Testis (tissue), 3 donors: ENCODE results near the gene EPB41L2. TPM values are rescaled to one million over a fixed set of nuclear protein-coding genes. Genes with fewer than 3 reads are reported as not detected.

ENCODE experiments used
- DNase-seq: peaks from one replicate; pipeline ENCODE4 v3.0.0-alpha.2; 2019
- H3K27ac ChIP-seq, 2 donors: fragments of 200-600 bp; sonication (generic); one replicate each; pipeline ENCODE4 v1.5.1; 2019
- H3K27me3 ChIP-seq: fragments of 200-600 bp; sonication (generic); one replicate; pipeline ENCODE4 v1.5.1; 2019
- H3K36me3 ChIP-seq: fragments of 200-600 bp; sonication (generic); one replicate; pipeline ENCODE4 v1.5.1; 2017; ENCODE audit warnings: low read depth; ENCODE audit errors: missing control alignments
- H3K4me1 ChIP-seq: fragments of 200-600 bp; sonication (generic); one replicate; pipeline ENCODE4 v1.5.1; 2019
- H3K4me3 ChIP-seq, 2 donors: fragments of 200-600 bp; sonication (generic); one replicate each; pipeline ENCODE4 v1.5.1; 2017 to 2019
- H3K9me3 ChIP-seq: fragments of 200-600 bp; sonication (generic); one replicate; pipeline ENCODE4 v1.5.1; 2017
- POLR2A ChIP-seq: fragments of 450-650 bp; IDR thresholded peaks from one replicate; pipeline ENCODE4 v1.6.1; 2017; ENCODE audit warnings: antibody characterized with exemption, mild to moderate bottlenecking, moderate library complexity
- WGBS, 2 donors: methylation state at CpG; one replicate each; pipeline ENCODE4 v1.1.5; 2018; 5-methylcytosine and 5-hydroxymethylcytosine counted together
- intact Hi-C: fragments of 100-400 bp; cut with DNase I; formaldehyde crosslinking; loops from one replicate; pipeline ENCODE4 v1.15.1; 2023; ENCODE audit warnings: low total_unique reads
- polyA plus RNA-seq: library from polyadenylated mRNA; stranded (reverse); fragments of 350-450 nt; fragmentation: Illumina TruSeq; extraction: RNeasy Lipid Tissue Mini Kit (QIAGEN cat#74804); gene quantifications from one replicate; pipeline ENCODE4 v1.2.3, GENCODE V29; 2014; ENCODE audit warnings: low read depth, low replicate concordance; ENCODE audit not compliant: insufficient read depth
- total RNA-seq, 2 donors: library from RNA; depleted of rRNA; stranded (reverse); fragments of >200 nt; gene quantifications; one replicate each; pipeline ENCODE4 v1.2.3, GENCODE V29; 2016
- TF ChIP-seq, protein P1 (sequence below), 3 experiments: fragments of 450-650 bp in 2 of 3; fragments of 200-600 bp in 1 of 3; sonication (generic) in 1 of 3; IDR thresholded peaks; one replicate each; pipeline ENCODE4 v1.5.1; 2016 to 2019; ENCODE audit warnings: antibody characterized with exemption in 3 of 3, mild to moderate bottlenecking in 2 of 3, moderate library complexity in 1 of 3

EPB41L2 gene
- total and polyA plus RNA-seq, 3 donors from 2014 or later = 131 to 206 (median 139) TPM

- Histone ChIP-seq H3K9me3 (no peaks in the 10 kb centered on the region), H3K36me3 (no peaks in the 10 kb centered on the region), H3K27ac (no peak overlapping the region), H3K4me3 (no peak overlapping the region), H3K4me1 (no peaks in the 10 kb centered on the region), H3K27me3 (no peaks in the 10 kb centered on the region)
- no peak for DNase-seq
- no peak for TF ChIP-seq POLR2A
- TF ChIP-seq, protein P1, sequence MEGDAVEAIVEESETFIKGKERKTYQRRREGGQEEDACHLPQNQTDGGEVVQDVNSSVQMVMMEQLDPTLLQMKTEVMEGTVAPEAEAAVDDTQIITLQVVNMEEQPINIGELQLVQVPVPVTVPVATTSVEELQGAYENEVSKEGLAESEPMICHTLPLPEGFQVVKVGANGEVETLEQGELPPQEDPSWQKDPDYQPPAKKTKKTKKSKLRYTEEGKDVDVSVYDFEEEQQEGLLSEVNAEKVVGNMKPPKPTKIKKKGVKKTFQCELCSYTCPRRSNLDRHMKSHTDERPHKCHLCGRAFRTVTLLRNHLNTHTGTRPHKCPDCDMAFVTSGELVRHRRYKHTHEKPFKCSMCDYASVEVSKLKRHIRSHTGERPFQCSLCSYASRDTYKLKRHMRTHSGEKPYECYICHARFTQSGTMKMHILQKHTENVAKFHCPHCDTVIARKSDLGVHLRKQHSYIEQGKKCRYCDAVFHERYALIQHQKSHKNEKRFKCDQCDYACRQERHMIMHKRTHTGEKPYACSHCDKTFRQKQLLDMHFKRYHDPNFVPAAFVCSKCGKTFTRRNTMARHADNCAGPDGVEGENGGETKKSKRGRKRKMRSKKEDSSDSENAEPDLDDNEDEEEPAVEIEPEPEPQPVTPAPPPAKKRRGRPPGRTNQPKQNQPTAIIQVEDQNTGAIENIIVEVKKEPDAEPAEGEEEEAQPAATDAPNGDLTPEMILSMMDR (IDR thresholded peaks at IDR 0.05) = no peak
- intact Hi-C loops = no loop called here
- WGBS, 2 donors = 97% methylated on average over 4 of the region's 4 CpGs
Observed at GRCh38 chr6:130865793-130866192, 197.3 kb downstream of the EPB41L2 start.

DNA sequence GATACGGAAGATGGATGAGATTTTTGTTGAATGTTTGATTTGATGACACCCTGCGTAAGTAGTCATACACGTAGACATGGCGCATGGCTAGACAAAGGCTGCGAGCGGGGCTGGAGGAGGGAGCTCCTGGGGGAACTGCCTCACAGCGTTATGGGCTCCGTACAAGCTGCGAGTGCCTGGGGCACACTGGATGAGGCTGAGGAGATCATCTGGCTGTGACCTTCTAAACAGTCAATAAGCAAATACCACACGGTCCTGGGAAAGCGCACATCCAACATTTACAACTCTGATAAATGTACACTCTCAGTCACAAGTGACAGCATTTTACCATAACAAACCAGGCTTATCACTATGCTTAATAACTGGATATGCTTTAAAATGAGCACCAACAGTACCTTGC is 198.7 kb downstream of the EPB41L2 start:
- H3K27ac ChIP-seq = no peak overlapping the region
- no peak for TF ChIP-seq POLR2A
- TF ChIP-seq, protein P1 (IDR thresholded peaks at IDR 0.05) = no peak
- no peaks in the 10 kb centered on the region for H3K4me1 ChIP-seq
- no peaks in the 10 kb centered on the region for H3K27me3 ChIP-seq
- intact Hi-C loops = no loop called here
- no peaks in the 10 kb centered on the region for H3K36me3 ChIP-seq
- DNase-seq = no peak
- WGBS, 2 donors = 90 to 92% methylated on average over 11 of the region's 11 CpGs
- H3K4me3 ChIP-seq = no peak overlapping the region
- H3K9me3 ChIP-seq = no peaks in the 10 kb centered on the region

GRCh38 chr6:130863415-130864230 is 199.4 kb downstream of the EPB41L2 start:
- Histone ChIP-seq H3K4me3 (no peak overlapping the region), H3K4me1 (no peaks in the 10 kb centered on the region), H3K9me3 (no peaks in the 10 kb centered on the region), H3K27ac (no peak overlapping the region), H3K36me3 (no peaks in the 10 kb centered on the region), H3K27me3 (no peaks in the 10 kb centered on the region)
- TF ChIP-seq, protein P1 (IDR thresholded peaks at IDR 0.05) = no peak
- TF ChIP-seq POLR2A = no peak
- intact Hi-C loops = no loop called here
- no peak for DNase-seq
- 89 to 92% methylated on average over 4 of the region's 4 CpGs for WGBS, 2 donors

- Histone ChIP-seq H3K36me3 (no peaks in the 10 kb centered on the region), H3K4me3 (no peak overlapping the region), H3K27ac (no peak overlapping the region), H3K27me3 (no peaks in the 10 kb centered on the region), H3K4me1 (no peaks in the 10 kb centered on the region), H3K9me3 (no peaks in the 10 kb centered on the region)
- 85 to 97% methylated on average over 2 of the region's 2 CpGs for WGBS, 2 donors
- intact Hi-C loops = no loop called here
- no peak for DNase-seq
- no peak for TF ChIP-seq POLR2A
- TF ChIP-seq, protein P1 (IDR thresholded peaks at IDR 0.05) = no peak
Observed at GRCh38 chr6:130862370-130862769, 200.7 kb downstream of the EPB41L2 start.
